IPS-NIHi7 (cell line): ENCODE data around the gene SLC1A1.

Source experiments
- DNase-seq: peaks from one replicate; pipeline ENCODE4 v3.0.0; 2012; ENCODE audit warnings: mixed read lengths; ENCODE audit errors: extremely low spot score

Gene SLC1A1

DNA sequence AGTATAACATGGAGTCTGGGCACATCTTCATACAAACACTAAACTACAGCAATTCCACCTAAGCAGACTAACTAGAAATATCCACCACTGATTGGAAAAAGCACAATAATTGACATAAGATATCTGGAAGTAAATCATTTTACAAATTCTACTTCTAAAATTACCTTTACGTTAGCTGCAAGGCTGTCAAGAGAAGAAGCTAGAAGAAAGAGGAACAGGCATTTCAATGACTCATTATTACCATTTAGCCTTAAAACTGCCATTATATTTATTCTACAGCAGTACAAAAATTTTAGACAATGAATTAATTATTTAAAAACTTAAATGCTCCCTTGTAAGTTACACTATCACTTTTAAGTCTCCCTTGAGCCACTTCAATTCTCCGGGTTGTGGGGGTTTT is 128.4 kb downstream of the SLC1A1 start:
- DNase-seq: no peak

DNA sequence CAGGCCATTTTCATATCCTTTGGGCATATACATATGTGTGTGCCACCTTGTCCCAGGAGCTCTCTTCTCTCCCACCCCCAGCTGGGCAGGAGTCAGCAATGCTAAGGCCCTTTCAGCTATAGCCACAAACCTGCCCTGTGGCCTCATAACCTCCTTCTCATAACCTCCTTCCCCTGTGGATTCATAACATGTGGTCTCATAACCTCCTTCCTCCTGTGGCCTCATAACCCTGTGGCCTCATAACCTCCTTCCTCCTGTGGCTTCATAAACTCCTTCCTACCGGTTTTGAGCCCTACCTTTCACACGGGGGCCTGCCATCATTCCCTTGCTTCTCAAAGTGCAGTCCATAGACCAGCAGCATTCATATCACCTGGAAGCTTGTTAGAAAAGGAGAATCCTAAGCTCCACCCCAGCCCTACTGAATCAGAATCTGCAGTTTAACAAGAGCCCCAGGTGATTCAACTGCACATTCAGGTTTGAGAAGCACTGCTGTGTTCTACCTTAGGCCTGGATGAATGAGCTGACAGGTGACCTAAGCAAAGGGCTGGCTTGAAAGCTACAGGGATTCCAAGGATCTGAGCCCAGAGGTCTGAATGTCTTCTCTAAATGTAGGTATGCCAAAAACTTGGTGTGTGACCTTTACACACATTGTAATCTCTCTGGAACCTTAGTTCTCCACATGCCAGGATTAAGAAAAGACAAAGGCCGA is 129.9 kb downstream of the SLC1A1 start:
- no peak for DNase-seq

DNA sequence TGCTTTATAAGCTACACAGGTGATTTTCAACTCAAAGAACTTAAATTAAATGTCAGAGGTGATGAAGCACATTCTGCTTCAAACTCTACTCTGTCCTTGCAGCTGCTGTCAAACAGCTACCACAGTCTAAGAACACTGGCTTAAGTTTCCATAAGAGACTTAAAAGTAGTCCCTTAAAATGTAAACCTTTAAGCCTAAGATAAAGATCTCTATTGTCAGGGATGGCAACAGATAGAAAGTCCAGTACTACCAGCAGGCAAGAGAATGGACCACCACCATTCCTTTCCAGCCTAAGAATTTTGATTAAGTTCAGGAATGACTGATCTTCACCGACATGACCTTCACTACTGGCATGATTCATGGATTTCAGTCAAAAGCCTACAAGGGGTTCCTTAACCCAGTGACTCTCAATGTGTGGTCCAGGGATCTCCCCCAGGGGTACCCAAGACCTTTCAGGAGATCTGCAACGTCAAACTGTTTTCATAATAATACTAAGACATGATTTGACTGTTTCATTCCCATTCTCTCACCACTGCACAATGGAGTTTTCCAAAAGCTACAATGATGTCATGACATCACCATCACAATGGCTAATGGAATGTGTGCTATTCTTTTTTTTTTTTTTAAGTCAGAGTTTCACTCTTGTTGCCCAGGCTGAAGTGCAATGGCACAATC is 130.8 kb downstream of the SLC1A1 start:
- DNase-seq: no peak

DNA sequence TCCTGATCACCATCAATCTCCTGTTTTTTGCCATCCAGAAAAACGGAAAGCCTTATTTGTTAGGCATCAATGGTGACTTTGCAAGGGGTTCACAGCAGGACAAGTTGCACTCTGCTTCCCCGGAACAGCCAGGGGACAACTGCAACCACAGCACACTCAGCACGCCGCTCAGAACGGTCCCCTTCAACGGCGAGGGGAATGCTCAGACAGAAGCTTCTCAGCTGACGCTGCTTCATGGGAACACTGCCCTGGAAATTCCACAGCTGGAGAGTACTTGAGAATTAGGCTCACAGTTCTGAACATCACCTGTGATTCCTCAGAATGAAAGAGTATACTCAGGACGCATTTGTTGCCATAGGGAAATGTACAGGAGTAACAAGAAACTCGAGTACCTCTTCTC is 131.7 kb downstream of the SLC1A1 start:
- DNase-seq: no peak

DNA sequence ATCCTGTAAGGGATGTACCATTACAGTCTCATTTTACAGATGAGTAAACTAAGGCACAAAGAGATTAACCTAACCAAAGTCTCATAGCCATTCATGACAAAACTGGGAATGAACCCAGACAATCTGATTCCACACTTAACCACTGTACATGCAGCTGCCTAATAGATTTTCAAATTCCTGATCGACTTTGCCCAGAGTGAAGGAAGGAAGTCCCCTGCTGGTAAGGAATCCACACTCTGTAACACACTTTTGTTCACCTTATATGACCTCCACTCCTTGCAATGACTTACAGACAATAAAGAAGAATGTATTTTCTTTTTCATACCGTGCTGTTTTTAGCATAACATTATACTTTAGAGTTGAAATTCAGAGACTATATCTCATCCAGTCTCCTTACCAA is 140.6 kb downstream of the SLC1A1 start:
- no peak for DNase-seq
